KMS-11 (cell line): ENCODE measurements around the gene BBIP1.
"Not testable (repeated sequence)": the region's sequence is repeated elsewhere in the genome, so short reads cannot be mapped to it uniquely, and the experiment has no call there.

Experiments
- H2AFZ ChIP-seq: fragments of 200-600 bp; sonication (generic); 2 replicates; pipeline ENCODE4 v1.6.1; 2016; ENCODE audit warnings: antibody characterized with exemption, mixed run types, low read depth
- H3K27ac ChIP-seq: fragments of 200-600 bp; sonication (generic); 2 replicates; pipeline ENCODE4 v1.6.1; 2016; ENCODE audit warnings: mild to moderate bottlenecking, mixed run types
- H3K27me3 ChIP-seq: fragments of 200-600 bp; sonication (generic); 2 replicates; pipeline ENCODE4 v1.6.1; 2017; ENCODE audit warnings: mild to moderate bottlenecking, low read depth, mixed run types, moderate library complexity; ENCODE audit not compliant: insufficient read depth
- H3K36me3 ChIP-seq: fragments of 200-600 bp; sonication (generic); 2 replicates; pipeline ENCODE4 v1.6.1; 2017; ENCODE audit warnings: mild to moderate bottlenecking, mixed run types; ENCODE audit not compliant: insufficient read depth
- H3K4me1 ChIP-seq: fragments of 200-600 bp; sonication (generic); 2 replicates; pipeline ENCODE4 v1.6.1; 2016; ENCODE audit warnings: mild to moderate bottlenecking, low read depth, mixed run types; ENCODE audit not compliant: poor library complexity, severe bottlenecking
- H3K4me2 ChIP-seq: fragments of 200-600 bp; sonication (generic); 2 replicates; pipeline ENCODE4 v1.7.0; 2016; ENCODE audit warnings: mild to moderate bottlenecking, mixed run types
- H3K4me3 ChIP-seq: fragments of 200-600 bp; sonication (generic); IDR thresholded peaks from 2 replicates; pipeline ENCODE4 v1.6.1; 2017; ENCODE audit warnings: low read depth, low read length, mixed read lengths; ENCODE audit not compliant: insufficient read depth
- H3K79me2 ChIP-seq: fragments of 200-600 bp; sonication (generic); 2 replicates; pipeline ENCODE4 v1.6.1; 2016; ENCODE audit warnings: low read depth, mixed run types; ENCODE audit not compliant: insufficient read depth
- H3K9ac ChIP-seq: fragments of 200-600 bp; sonication (generic); 2 replicates; pipeline ENCODE4 v1.6.1; 2016; ENCODE audit warnings: mild to moderate bottlenecking, mixed run types
- H4K20me1 ChIP-seq: fragments of 200-600 bp; sonication (generic); 2 replicates; pipeline ENCODE4 v1.6.1; 2016; ENCODE audit warnings: mild to moderate bottlenecking, mixed run types; ENCODE audit not compliant: insufficient read depth
- TF ChIP-seq, protein P1 (sequence below): fragments of 200-600 bp; sonication (generic); conservative IDR thresholded peaks from 2 replicates; pipeline ENCODE4 v1.6.1; 2017; ENCODE audit warnings: low read depth, mild to moderate bottlenecking, antibody characterized with exemption, low read length, moderate library complexity, mixed read lengths

Gene BBIP1

DNA sequence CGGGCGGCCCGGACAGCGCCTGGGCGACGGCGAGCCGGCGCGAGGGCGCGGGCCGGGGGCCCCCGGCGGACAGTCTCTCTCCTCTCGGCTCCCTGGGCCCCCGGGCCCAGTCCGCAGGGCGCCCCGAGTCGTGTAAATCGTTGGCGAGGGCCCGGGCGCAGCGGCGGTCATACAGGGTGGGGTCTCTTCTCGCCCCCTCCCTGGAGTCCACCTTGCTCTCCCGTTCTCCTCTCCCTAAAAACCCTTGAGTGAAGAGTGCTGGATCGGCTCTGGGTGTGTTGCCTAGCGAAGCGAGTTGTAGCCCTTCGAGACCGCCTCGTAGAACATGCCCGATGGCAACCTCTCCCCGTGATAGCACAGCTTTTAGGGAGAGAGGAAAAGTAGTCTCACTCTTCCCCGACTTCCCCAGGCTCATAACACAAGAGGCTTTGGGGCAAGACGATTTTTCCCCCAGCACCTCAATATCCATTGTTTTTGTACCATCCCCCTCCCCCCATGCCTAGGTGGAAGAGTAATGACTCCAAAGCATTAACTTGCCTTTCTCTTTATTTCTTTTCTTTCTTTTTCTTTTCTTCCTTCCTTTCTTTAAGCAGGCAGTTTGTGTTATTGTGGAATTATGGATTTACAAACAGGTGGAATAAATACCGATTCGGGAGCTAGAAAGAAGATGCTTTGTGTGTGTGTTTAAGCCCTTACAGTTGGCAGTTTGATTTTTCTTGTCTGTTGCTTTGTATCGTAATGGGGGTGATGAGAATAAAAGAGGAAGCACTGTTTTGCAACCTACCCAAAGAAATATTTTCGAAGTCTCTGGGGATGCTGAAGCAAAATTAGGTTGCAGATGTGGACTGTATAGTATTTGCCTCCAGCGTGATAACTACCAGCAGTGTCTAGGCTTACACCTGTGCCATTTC is 1.2 kb upstream of the BBIP1 start:
- peaks cover 63% of the 10 kb centered on the region for H3K4me1 ChIP-seq
- TF ChIP-seq, protein P1, sequence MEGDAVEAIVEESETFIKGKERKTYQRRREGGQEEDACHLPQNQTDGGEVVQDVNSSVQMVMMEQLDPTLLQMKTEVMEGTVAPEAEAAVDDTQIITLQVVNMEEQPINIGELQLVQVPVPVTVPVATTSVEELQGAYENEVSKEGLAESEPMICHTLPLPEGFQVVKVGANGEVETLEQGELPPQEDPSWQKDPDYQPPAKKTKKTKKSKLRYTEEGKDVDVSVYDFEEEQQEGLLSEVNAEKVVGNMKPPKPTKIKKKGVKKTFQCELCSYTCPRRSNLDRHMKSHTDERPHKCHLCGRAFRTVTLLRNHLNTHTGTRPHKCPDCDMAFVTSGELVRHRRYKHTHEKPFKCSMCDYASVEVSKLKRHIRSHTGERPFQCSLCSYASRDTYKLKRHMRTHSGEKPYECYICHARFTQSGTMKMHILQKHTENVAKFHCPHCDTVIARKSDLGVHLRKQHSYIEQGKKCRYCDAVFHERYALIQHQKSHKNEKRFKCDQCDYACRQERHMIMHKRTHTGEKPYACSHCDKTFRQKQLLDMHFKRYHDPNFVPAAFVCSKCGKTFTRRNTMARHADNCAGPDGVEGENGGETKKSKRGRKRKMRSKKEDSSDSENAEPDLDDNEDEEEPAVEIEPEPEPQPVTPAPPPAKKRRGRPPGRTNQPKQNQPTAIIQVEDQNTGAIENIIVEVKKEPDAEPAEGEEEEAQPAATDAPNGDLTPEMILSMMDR, result no peak
- peak overlapping the region; percentile 77 for H3K27ac ChIP-seq
- H3K79me2 ChIP-seq, result peaks cover 61% of the 10 kb centered on the region
- peak overlapping the region; percentile 79 for H3K9ac ChIP-seq
- no peaks in the 10 kb centered on the region for H3K36me3 ChIP-seq
- peak overlapping the region; percentile 77 for H3K4me2 ChIP-seq
- H3K27me3 ChIP-seq, result no peaks in the 10 kb centered on the region
- no peak overlapping the region for H3K4me3 ChIP-seq
- H2AFZ ChIP-seq, result no peak overlapping the region
- peaks cover 9% of the 10 kb centered on the region; the same call in 1 of the 2 replicates for H4K20me1 ChIP-seq

DNA sequence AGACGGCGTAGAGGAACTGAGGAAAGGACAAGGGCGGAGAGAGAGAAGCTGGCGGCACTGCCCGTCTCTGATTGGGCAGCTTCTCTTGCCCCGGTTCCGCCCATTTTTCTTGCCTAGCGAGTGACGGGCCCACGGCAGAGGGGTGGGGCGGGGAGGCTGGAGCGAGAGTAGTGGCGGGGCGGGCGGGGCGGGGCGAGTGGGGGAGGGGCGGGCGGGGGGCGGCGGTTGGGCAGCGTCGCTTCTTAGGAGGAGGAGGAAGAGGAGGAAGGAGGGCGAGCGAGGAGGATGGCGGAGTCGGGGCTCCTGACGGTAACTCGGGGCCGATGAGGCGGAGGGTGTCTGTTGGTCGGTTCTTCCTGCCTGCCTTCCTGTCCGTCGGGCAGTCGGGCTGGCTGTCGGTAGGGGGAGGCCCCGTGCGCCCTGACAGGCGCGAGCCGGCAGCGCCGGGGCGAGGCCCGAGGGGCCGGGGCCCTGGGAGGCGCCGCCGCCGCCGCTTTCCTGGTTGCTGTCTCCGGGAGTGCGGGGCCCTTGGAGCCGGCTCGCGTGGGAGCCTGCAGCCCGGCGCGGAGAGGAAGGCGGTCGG is 460 bp upstream of the BBIP1 start, which contains the start of gene SHOC2:
Gene SHOC2, plus strand, starts transcription at position 256 of the 583 bp plus-strand sequence. CDS start 44,755 bp downstream, outside the sequence.
- Histone ChIP-seq H3K27ac (peak within 1 kb of the TSS; percentile 90), H3K4me3 (peak within 1 kb of the TSS; percentile 57), H2AFZ (peak within 1 kb of the TSS; percentile 91), H3K9ac (peak within 1 kb of the TSS; percentile 83), H4K20me1 (peaks cover 9% of the 10 kb centered on the region; the same call in 1 of the 2 replicates), H3K36me3 (no peaks in the 10 kb centered on the region), H3K27me3 (no peaks in the 10 kb centered on the region), H3K4me1 (peaks cover 55% of the 10 kb centered on the region), H3K4me2 (peak within 1 kb of the TSS; percentile 98), H3K79me2 (peaks cover 53% of the 10 kb centered on the region)
- TF ChIP-seq, protein P1, result no peak

DNA sequence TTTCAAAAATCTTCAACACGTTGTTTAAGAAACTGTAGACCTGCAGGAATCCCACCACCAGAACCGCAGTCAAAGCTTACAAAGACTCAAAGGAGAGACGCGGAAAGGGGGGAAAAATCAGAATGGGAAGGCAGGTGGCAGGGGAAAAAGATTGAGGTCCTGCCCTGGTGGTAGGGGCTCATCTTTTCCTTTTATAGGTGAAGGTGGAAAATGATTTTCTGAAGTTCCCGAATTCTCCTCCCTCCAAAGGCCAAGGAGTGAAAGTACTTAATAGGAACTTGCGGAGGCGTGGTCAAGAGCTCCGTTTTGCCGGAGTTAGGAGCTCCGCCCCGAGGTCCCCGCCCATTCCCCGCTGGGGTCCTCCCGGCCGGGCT is 724 bp downstream of the BBIP1 start:
- peak overlapping the region; percentile 83 for H3K9ac ChIP-seq
- 0 out of 2 replicates have a peak, but pooled peaks cover 4% of the 10 kb centered on the region for H4K20me1 ChIP-seq
- H3K4me2 ChIP-seq, result peak overlapping the region; percentile 98
- peaks cover 44% of the 10 kb centered on the region for H3K4me1 ChIP-seq
- TF ChIP-seq, protein P1, result no peak
- H3K27me3 ChIP-seq, result no peaks in the 10 kb centered on the region
- H3K79me2 ChIP-seq, result peaks cover 41% of the 10 kb centered on the region
- peak overlapping the region; percentile 57 for H3K4me3 ChIP-seq
- H3K36me3 ChIP-seq, result no peaks in the 10 kb centered on the region
- H2AFZ ChIP-seq, result peak overlapping the region; percentile 91; the same call in 1 of the 2 replicates
- peak overlapping the region; percentile 90 for H3K27ac ChIP-seq

DNA sequence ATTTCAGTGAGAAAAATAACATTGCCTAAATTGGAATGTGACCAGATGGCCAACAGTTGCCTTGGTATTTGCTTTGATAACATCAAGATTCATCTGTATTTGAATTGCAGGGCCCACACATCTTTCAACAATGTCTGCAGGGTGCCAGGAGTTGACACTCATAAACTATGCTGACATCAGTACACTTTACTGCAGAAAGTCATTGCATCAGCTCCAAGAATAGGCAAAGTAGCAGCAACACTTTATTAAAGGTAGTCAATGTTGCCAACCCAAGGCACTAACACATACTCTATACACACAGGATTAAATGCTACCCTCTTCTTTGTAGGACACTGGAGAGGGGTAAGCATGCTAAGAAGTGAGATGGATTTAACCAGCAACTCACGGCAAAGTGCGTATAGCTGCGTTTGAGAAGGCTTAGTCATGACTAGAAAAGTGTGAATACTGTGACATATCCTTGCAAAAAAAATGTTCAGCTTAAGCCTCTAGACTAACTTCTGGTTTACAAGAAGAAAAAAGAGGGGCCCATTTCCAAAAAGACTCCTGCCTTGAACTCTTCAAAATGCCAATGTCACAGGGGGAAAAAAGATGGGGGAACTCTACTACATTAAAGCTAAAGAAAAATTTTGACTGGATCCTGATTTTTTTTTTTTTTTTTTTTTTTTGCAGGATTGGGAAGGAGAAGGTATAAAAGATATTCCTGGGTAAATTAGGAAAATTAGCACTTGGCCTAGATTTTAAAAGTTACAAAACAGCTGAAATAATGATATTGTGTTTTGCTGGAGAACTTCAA is 2.2 kb downstream of the BBIP1 start:
- no peak overlapping the region for H3K4me3 ChIP-seq
- peaks cover 29% of the 10 kb centered on the region for H3K4me1 ChIP-seq
- peak overlapping the region; percentile 98; the same call in 1 of the 2 replicates for H3K4me2 ChIP-seq
- no peaks in the 10 kb centered on the region for H3K27me3 ChIP-seq
- H3K27ac ChIP-seq, result no peak overlapping the region
- H3K9ac ChIP-seq, result no peak overlapping the region
- TF ChIP-seq, protein P1, result no peak
- no peaks in the 10 kb centered on the region for H3K36me3 ChIP-seq
- no peaks in the 10 kb centered on the region for H4K20me1 ChIP-seq
- H2AFZ ChIP-seq, result no peak overlapping the region
- H3K79me2 ChIP-seq, result peaks cover 27% of the 10 kb centered on the region

DNA sequence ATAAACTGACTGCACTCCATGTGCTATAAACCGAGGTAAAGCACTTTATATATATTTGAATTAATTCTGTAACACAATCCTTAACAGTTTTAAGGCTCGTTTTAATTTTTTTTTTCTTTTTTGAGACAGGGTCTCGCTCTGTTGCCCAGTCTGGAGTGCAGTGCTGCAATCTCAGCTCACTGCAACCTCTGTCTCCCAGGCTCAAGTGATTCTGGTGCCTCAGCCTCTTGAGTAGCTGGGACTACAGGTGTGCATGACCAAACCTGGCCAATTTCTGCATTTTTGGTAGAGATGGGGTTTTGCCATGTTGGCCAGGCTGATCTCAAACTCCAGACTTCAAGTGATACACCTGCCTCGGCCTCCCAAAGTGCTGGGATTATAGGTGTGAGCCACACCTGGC is 3.4 kb downstream of the BBIP1 start:
- not testable (repeated sequence) for H2AFZ ChIP-seq

More for the DNA sequence above, 3.4 kb downstream of the BBIP1 start:
- H3K4me3 ChIP-seq, H4K20me1 ChIP-seq, H3K36me3 ChIP-seq, H3K4me2 ChIP-seq, H3K27me3 ChIP-seq, H3K9ac ChIP-seq, H3K27ac ChIP-seq: not testable (repeated sequence)
- Histone ChIP-seq H3K79me2 (peaks cover 16% of the 10 kb centered on the region), H3K4me1 (peaks cover 22% of the 10 kb centered on the region)
